Caco-2 (cell line): ENCODE data around the gene ZNF668. TPM values are rescaled to one million over a fixed set of nuclear protein-coding genes. Genes with fewer than 3 reads are reported as not detected.

ENCODE experiments used
- BruUV-seq: library from RNA; stranded (reverse); fragments of 400-500 nt; replicated peaks from 2 replicates; lab custom pipeline; 2021; lab: Mats Ljungman, UMichigan
- CTCF ChIA-PET: fragments of 300-600 bp; sonication (Branson Sonifier 250); formaldehyde crosslinking; loops from one replicate; lab custom pipeline; 2022; ENCODE audit warnings: antibody characterized with exemption; lab: Charles Lee
- POLR2A ChIA-PET: fragments of 300-600 bp; sonication (Branson Sonifier 250); formaldehyde crosslinking; loops from one replicate; lab custom pipeline; 2022; ENCODE audit warnings: antibody characterized with exemption; lab: Charles Lee
- DNase-seq, 2 experiments: peaks; one replicate each; pipeline versions ENCODE4 v3.0.0 to v3.0.0-alpha.2; 2020 to 2022
- H3K27me3 ChIP-seq: replicated peaks from 2 replicates; pipeline ENCODE4 v1.6.0; 2011; ENCODE audit warnings: low read length; ENCODE audit not compliant: control insufficient read depth, insufficient read depth
- H3K36me3 ChIP-seq: 2 replicates; pipeline ENCODE4 v1.5.1; 2011; ENCODE audit warnings: low read length; ENCODE audit not compliant: control insufficient read depth, insufficient read depth
- H3K4me1 ChIP-seq: fragments of 250-450 bp; sonication (Bioruptor Pico); 2 replicates; pipeline ENCODE4 v1.5.1; 2020; ENCODE audit warnings: mild to moderate bottlenecking
- H3K4me3 ChIP-seq: 2 replicates; pipeline ENCODE4 v1.5.1; 2011; ENCODE audit warnings: low read depth, mild to moderate bottlenecking, control low read depth, low read length
- H3K9me3 ChIP-seq: fragments of 250-450 bp; sonication (Bioruptor Pico); 2 replicates; pipeline ENCODE4 v1.5.1; 2020; ENCODE audit warnings: mild to moderate bottlenecking, moderate library complexity
- H3K27ac Mint-ChIP-seq: one replicate; pipeline ENCODE4 v1.8.0; 2022; ENCODE audit warnings: mixed read lengths; ENCODE audit not compliant: unreplicated experiment
- H3K27me3 Mint-ChIP-seq: one replicate; pipeline ENCODE4 v1.8.0; 2022; ENCODE audit warnings: mixed read lengths; ENCODE audit not compliant: insufficient read depth, unreplicated experiment
- H3K36me3 Mint-ChIP-seq: one replicate; pipeline ENCODE4 v1.8.0; 2022; ENCODE audit warnings: mild to moderate bottlenecking, mixed read lengths; ENCODE audit not compliant: insufficient read depth, unreplicated experiment
- H3K4me1 Mint-ChIP-seq: one replicate; pipeline ENCODE4 v1.8.0; 2022; ENCODE audit warnings: low read depth, mixed read lengths; ENCODE audit not compliant: unreplicated experiment
- H3K4me3 Mint-ChIP-seq: one replicate; pipeline ENCODE4 v1.8.0; 2022; ENCODE audit warnings: mild to moderate bottlenecking, moderate library complexity, mixed read lengths; ENCODE audit not compliant: unreplicated experiment
- H3K9me3 Mint-ChIP-seq: one replicate; pipeline ENCODE4 v1.8.0; 2022; ENCODE audit warnings: mixed read lengths; ENCODE audit not compliant: unreplicated experiment
- intact Hi-C: fragments of 100-400 bp; cut with micrococcal nuclease; formaldehyde crosslinking; loops from one replicate; pipeline ENCODE4 v1.10.0; 2022; ENCODE audit not compliant: unreplicated experiment
- total RNA-seq: library from RNA; stranded (reverse); gene quantifications from 2 replicates; pipeline ENCODE4 v1.2.3, GENCODE V29; 2022
- TF ChIP-seq, protein P1 (sequence below), 2 experiments: fragments of 200-600 bp in 1 of 2; IDR thresholded peaks; 1 replicate in 1 of 2; 2 replicates in 1 of 2; pipeline versions ENCODE4 v1.5.1 to v1.8.0; 2011 to 2022; ENCODE audit warnings: antibody characterized with exemption in 1 of 2, control low read depth in 1 of 2, inconsistent platforms in 1 of 2, low read depth in 1 of 2, low read length in 1 of 2, mild to moderate bottlenecking in 1 of 2, moderate library complexity in 1 of 2; ENCODE audit not compliant: insufficient read depth in 1 of 2, severe bottlenecking in 1 of 2, unreplicated experiment in 1 of 2

ZNF668 gene
- total RNA-seq, 1 experiment from 2014 or later, result 8.7 TPM

DNA sequence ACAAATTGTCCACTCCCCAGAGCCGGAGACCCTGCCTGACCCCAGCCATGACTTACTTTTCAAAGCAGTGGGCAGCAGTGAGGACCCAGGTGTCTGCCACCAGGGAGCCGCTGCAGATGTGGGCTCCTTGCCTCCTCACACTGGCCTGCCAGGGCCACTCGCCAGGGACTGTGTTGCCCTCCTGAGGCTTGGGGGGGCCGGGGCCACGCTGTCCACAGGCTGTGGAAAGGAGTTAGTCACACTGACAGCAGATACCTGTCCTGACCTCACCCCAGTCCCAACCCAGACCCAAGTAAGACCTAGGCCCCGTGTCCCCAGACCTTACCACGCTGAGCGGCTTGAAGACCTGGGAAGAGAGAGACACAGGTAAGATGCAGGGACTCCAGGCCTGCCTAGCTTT, 13.4 kb upstream of the ZNF668 start:
- no peaks in the 10 kb centered on the region; the same call in 1 of the 2 replicates for H3K36me3 ChIP-seq
- no TSS peak for BruUV-seq
- CTCF ChIA-PET, result no interaction called here
- intact Hi-C loops, result no loop called here
- H3K9me3 Mint-ChIP-seq, result no peaks in the 10 kb centered on the region
- no peaks in the 10 kb centered on the region for H3K27me3 ChIP-seq
- H3K36me3 Mint-ChIP-seq, result peaks cover 25% of the 10 kb centered on the region
- H3K4me3 Mint-ChIP-seq, result no peak overlapping the region
- no peaks in the 10 kb centered on the region for H3K4me1 ChIP-seq
- TF ChIP-seq, protein P1, sequence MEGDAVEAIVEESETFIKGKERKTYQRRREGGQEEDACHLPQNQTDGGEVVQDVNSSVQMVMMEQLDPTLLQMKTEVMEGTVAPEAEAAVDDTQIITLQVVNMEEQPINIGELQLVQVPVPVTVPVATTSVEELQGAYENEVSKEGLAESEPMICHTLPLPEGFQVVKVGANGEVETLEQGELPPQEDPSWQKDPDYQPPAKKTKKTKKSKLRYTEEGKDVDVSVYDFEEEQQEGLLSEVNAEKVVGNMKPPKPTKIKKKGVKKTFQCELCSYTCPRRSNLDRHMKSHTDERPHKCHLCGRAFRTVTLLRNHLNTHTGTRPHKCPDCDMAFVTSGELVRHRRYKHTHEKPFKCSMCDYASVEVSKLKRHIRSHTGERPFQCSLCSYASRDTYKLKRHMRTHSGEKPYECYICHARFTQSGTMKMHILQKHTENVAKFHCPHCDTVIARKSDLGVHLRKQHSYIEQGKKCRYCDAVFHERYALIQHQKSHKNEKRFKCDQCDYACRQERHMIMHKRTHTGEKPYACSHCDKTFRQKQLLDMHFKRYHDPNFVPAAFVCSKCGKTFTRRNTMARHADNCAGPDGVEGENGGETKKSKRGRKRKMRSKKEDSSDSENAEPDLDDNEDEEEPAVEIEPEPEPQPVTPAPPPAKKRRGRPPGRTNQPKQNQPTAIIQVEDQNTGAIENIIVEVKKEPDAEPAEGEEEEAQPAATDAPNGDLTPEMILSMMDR (IDR thresholded peaks at IDR 0.05; ENCODE audit: insufficient read depth in 1 of 2, low read depth in 1 of 2, low read length in 1 of 2, severe bottlenecking in 1 of 2, unreplicated experiment in 1 of 2), result no peak
- DNase-seq, result no peak
- H3K27ac Mint-ChIP-seq, result no peak overlapping the region
- no peaks in the 10 kb centered on the region for H3K27me3 Mint-ChIP-seq
- POLR2A ChIA-PET, result no interaction called here
- no peaks in the 10 kb centered on the region for H3K9me3 ChIP-seq
- no peaks in the 10 kb centered on the region for H3K4me1 Mint-ChIP-seq
- no peak overlapping the region for H3K4me3 ChIP-seq

DNA sequence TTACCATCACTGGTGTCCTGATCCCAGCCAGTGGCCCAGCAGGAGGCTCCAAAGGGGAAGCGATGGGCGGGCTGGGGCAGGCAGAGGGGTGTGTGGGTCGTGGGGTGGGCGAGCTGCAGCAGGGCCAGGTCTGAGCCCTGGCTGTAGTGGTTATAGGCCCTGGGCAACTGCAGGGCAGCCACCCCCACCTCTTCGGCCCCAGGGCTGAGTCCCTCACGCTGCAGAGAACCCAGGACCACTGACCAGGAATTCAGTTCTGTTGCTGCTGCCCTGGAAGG, 12.5 kb upstream of the ZNF668 start:
- H3K4me3 ChIP-seq, result no peak overlapping the region
- Mint-ChIP-seq H3K27ac (no peak overlapping the region), H3K36me3 (peaks cover 31% of the 10 kb centered on the region), H3K27me3 (no peaks in the 10 kb centered on the region), H3K9me3 (no peaks in the 10 kb centered on the region), H3K4me3 (no peak overlapping the region), H3K4me1 (no peaks in the 10 kb centered on the region)
- CTCF ChIA-PET, result no interaction called here
- TF ChIP-seq, protein P1 (IDR thresholded peaks at IDR 0.05; ENCODE audit: insufficient read depth in 1 of 2, low read depth in 1 of 2, low read length in 1 of 2, severe bottlenecking in 1 of 2, unreplicated experiment in 1 of 2), result no peak
- POLR2A ChIA-PET, result no interaction called here
- no peaks in the 10 kb centered on the region for H3K4me1 ChIP-seq
- no peak for DNase-seq
- H3K27me3 ChIP-seq, result no peaks in the 10 kb centered on the region
- H3K36me3 ChIP-seq, result no peaks in the 10 kb centered on the region; the same call in 1 of the 2 replicates
- BruUV-seq, result no TSS peak
- intact Hi-C loops, result no loop called here
- H3K9me3 ChIP-seq, result no peaks in the 10 kb centered on the region

DNA sequence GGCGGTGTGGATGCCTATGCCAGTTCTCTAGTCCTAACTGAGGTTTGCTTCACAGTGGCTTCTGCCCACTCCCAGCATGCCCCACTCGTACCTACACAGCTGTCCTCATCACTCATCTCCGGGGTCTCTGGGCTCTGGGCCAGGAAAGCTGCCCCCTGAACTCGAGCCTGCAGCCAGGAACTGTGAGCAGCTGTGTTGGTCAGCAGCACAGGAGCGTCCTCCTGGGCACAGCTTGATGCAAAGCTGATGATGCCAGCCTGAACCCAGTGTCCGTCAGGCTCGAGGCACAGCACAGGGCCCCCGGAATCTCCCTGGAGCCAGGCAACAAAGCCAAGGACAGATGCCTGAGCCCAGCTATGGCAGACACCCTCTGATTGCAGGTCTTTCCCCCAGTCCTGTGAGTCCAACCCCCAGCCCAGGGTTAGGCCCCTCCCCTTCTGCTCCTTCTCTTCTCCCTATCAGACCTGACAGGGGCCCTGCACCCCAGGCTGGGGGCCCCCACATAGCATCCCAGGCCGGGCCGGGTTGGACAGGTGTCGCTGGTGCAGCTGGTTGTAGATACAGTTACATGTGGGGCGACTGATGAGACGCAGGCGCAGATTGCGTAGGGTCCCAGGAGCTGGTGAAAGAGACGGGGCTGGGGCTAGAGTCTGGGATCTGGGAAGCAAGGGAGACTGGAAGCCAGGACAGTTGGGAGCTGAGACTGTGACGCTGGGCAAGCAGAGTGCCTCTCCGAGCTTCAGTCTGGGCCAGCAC, 12.0 kb upstream of the ZNF668 start:
- H3K4me3 Mint-ChIP-seq, result no peak overlapping the region
- no peak for DNase-seq
- H3K27ac Mint-ChIP-seq, result no peak overlapping the region
- Histone ChIP-seq H3K36me3 (no peaks in the 10 kb centered on the region; the same call in 1 of the 2 replicates), H3K4me1 (no peaks in the 10 kb centered on the region), H3K27me3 (no peaks in the 10 kb centered on the region), H3K9me3 (no peaks in the 10 kb centered on the region), H3K4me3 (no peak overlapping the region)
- H3K9me3 Mint-ChIP-seq, result no peaks in the 10 kb centered on the region
- CTCF ChIA-PET, result no interaction called here
- H3K4me1 Mint-ChIP-seq, result no peaks in the 10 kb centered on the region
- H3K36me3 Mint-ChIP-seq, result peaks cover 31% of the 10 kb centered on the region
- TF ChIP-seq, protein P1 (IDR thresholded peaks at IDR 0.05; ENCODE audit: insufficient read depth in 1 of 2, low read depth in 1 of 2, low read length in 1 of 2, severe bottlenecking in 1 of 2, unreplicated experiment in 1 of 2), result no peak
- POLR2A ChIA-PET, result no interaction called here
- intact Hi-C loops, result no loop called here
- BruUV-seq, result no TSS peak
- H3K27me3 Mint-ChIP-seq, result no peaks in the 10 kb centered on the region
